ENCODE results near the gene IRF2BP1. TPM values are rescaled to one million over a fixed set of nuclear protein-coding genes. Genes with fewer than 3 reads are reported as not detected.
A peak's percentile ranks its signal among the peaks of the same experiment; 100 is the strongest.

IRF2BP1 gene
- 52.9 and 60.1 TPM in 2 replicates for total RNA-seq (2014; rRNA removed; shearing (Covaris generic))

- DNase-seq (ENCODE audit: low read depth) = peak; percentile 93
Observed at GRCh38 chr19:45885556-45886426, at the start of gene IRF2BP1. TSS of gene IRF2BP1 (minus strand) at chr19:45886141. CDS start at chr19:45885774, 367 bp downstream.

GRCh38 chr19:45935267-45935666 is 49.3 kb upstream of the IRF2BP1 start:
- DNase-seq (ENCODE audit: low read depth) = peak; percentile 19

GRCh38 chr19:45934551-45935230 is 48.8 kb upstream of the IRF2BP1 start:
- no peak for DNase-seq (ENCODE audit: low read depth)

GRCh38 chr19:45933759-45934158 is 47.8 kb upstream of the IRF2BP1 start:
- no peak for DNase-seq (ENCODE audit: low read depth)

- DNase-seq (ENCODE audit: low read depth) = no peak
Observed at GRCh38 chr19:45931055-45931454, 45.1 kb upstream of the IRF2BP1 start.

GRCh38 chr19:45929247-45929646 is 43.3 kb upstream of the IRF2BP1 start:
- no peak for DNase-seq (ENCODE audit: low read depth)

- peak; percentile 95 for DNase-seq (ENCODE audit: low read depth)
Observed at GRCh38 chr19:45927565-45928261, 41.8 kb upstream of the IRF2BP1 start.

- no peak for DNase-seq (ENCODE audit: low read depth)
Observed at GRCh38 chr19:45924891-45925447, 39.0 kb upstream of the IRF2BP1 start.

- no peak for DNase-seq (ENCODE audit: low read depth)
Observed at GRCh38 chr19:45922281-45922680, 36.3 kb upstream of the IRF2BP1 start.

GRCh38 chr19:45920458-45920857 is 34.5 kb upstream of the IRF2BP1 start:
- DNase-seq (ENCODE audit: low read depth) = no peak

GRCh38 chr19:45919678-45920077 is 33.7 kb upstream of the IRF2BP1 start:
- no peak for DNase-seq (ENCODE audit: low read depth)

GRCh38 chr19:45918721-45919120 is 32.8 kb upstream of the IRF2BP1 start:
- no peak for DNase-seq (ENCODE audit: low read depth)

GRCh38 chr19:45917421-45918091 is 31.6 kb upstream of the IRF2BP1 start:
- no peak for DNase-seq (ENCODE audit: low read depth)

- peak; percentile 65 for DNase-seq (ENCODE audit: low read depth)
Observed at GRCh38 chr19:45913874-45914830, 28.2 kb upstream of the IRF2BP1 start, which contains the start of gene NANOS2. TSS of gene NANOS2 (minus strand) at chr19:45914778. CDS start at chr19:45914693, 85 bp downstream.

- no peak for DNase-seq (ENCODE audit: low read depth)
Observed at GRCh38 chr19:45911291-45911690, 25.4 kb upstream of the IRF2BP1 start.

GRCh38 chr19:45908956-45909355 is 23.0 kb upstream of the IRF2BP1 start:
- DNase-seq (ENCODE audit: low read depth) = peak; percentile 64

GRCh38 chr19:45906221-45906620 is 20.3 kb upstream of the IRF2BP1 start:
- DNase-seq (ENCODE audit: low read depth) = peak; percentile 79

GRCh38 chr19:45905011-45905410 is 19.1 kb upstream of the IRF2BP1 start:
- DNase-seq (ENCODE audit: low read depth) = no peak

GRCh38 chr19:45902651-45903625 is 17.0 kb upstream of the IRF2BP1 start:
- DNase-seq (ENCODE audit: low read depth) = peak; percentile 100

All from Daoy (cell line).